ENCODE measurements around the gene SCIN.

The SCIN gene

GRCh38 chr7:12564996-12565764 lies 5.3 kb upstream of the SCIN start:
- DNase-seq: peak in 5 of 42 donors; percentile 21 to 58 (median 39)
- intact Hi-C loops (cut with DNase I): no loop called here

DNA sequence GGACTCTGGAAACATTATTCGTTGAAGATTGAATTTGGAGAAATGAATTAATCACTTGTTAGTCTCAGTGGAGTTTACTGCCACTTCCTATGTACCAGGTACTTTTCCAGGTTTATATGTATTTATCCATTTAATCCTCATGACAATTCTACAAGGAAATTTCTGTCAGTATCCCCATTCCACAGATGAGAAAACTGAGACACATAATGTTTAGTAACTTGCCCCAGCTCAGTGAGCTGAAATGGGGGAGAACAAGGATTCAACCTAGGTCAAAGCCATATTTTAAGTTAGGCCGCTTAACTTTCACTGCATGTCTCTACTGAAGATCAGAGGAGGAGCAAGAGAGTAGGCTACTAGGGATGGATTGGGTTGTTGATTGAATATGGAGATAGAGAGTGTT lies 4.6 kb upstream of the SCIN start:
- intact Hi-C loops (cut with DNase I): no loop called here
- no peak for DNase-seq

- intact Hi-C loops (cut with DNase I): no loop called here
- no peak for DNase-seq
These were observed 3.5 kb upstream of the SCIN start for GRCh38 chr7:12567015-12567414.

GRCh38 chr7:12569673-12570072 lies 847 bp upstream of the SCIN start:
- intact Hi-C loops (cut with DNase I): no loop called here
- no peak for DNase-seq

DNA sequence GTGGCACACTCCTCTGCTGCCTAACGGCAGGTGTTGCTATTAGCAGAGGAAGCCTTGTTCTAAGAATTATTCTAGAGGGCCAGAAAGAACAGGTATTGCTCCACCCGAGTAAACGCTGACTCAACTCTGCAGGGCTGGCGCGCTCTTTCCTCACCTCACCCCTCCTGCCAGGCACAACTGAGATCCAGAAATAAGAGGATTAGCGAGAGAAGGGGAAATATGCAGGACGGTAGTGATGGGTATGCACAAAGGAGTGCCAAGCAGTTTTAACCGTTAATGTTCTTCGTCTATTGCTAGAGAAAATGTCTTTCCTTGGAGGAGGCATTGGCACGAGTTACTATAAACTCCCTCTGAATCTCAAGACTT lies 369 bp upstream of the SCIN start:
- intact Hi-C loops (cut with DNase I): no loop called here
- DNase-seq: peak in 40 of 42 donors; percentile 13 to 82 (median 52)

GRCh38 chr7:12571691-12572090 lies 1.2 kb downstream of the SCIN start:
- intact Hi-C loops (cut with DNase I): no loop called here
- no peak for DNase-seq

DNA sequence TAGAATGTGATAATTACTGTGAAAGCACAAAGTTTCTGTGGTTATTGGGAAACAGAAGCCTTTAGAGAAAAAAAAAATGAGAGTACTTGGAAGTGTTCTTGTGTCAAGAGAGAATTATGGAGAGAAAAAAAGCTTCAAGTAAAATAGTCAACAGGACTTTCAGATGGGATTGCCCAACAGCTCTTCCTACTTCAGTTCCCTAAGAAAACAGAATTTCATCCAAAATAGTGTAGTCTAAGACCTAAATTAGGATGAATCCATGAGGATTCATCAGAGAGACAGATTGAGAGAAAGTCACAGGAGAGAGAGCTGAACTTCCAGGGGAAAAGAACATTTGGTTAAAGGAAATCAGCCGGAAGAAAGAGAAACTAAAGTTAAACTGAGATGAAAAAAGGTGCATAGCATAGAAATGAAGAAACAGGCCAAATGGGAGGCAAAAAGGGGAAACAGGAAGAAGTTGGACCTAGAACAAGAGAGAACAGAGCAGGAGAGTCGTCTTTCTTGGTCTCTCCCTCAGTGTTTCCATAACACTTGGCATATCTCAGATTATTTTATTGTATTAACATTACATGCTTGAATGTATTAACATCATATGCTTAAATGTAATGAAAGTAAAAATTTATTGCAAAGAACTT lies 2.5 kb downstream of the SCIN start:
- DNase-seq: no peak
- intact Hi-C loops (cut with DNase I): no loop called here

DNA sequence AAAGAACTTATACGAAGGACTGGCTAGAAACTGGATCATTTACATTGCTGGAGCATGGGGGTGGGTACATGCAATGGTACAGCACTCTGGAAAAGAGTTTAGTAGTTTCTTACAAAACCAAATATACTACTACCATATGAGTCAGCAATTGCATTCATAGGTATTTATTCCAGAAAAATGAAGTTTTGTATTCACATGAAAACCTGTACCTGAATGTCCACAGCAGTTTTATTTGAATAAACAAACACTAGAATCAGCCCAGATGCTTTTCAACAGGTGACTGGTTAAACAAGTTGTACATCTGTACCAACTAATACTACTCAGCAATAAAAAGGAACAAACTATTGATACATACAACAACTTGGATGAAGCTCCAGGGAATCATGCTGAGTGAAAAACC lies 3.4 kb downstream of the SCIN start:
- intact Hi-C loops (cut with DNase I): no loop called here
- no peak for DNase-seq

GRCh38 chr7:12578930-12579640 lies 8.6 kb downstream of the SCIN start:
- intact Hi-C loops (cut with DNase I): no loop called here
- no peak for DNase-seq

- intact Hi-C loops (cut with DNase I): no loop called here
- no peak for DNase-seq
These were observed 11.4 kb downstream of the SCIN start for GRCh38 chr7:12581897-12582296.

GRCh38 chr7:12582362-12582761 lies 11.8 kb downstream of the SCIN start:
- DNase-seq: no peak
- intact Hi-C loops (cut with DNase I): no loop called here

DNA sequence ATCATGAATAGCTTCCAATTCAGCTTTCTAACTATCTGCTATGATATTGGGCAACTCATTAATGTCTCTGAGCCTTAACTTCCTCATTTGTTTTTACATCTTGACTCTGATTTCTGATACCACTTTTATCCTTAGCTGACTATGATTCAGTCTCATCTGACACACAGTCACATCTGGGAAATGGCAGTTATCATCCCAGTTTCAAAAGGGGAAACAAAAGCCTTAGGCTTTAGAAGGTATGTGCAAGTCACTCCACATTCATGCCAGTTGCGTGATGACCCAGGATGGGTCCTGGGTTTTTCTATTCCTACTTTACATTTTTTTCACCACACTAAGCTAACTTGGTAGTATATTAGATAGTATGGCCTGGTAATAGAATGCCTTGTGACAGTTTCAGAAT lies 12.7 kb downstream of the SCIN start:
- DNase-seq: no peak
- intact Hi-C loops (cut with DNase I): no loop called here

- intact Hi-C loops (cut with DNase I): no loop called here
- no peak for DNase-seq
These were observed 13.4 kb downstream of the SCIN start for GRCh38 chr7:12583922-12584321.

DNA sequence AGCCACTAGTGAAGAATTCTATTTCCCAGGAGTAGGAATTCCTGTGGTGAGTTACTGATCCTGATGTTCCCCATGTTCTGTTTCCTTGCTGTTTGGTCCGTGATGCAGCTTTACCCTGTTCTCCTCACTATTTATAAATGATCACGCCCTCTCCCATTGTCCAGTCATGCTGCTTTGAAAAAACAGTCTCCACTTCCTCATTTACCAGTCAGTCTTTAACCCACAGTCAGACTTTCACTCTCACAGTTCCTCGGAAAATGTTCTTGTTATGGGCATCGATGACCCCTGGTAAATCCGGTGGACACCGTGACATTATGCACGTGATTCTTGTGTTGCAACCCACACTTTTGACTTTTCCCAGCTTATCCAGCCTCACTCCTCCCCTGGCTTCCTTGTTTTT lies 14.4 kb downstream of the SCIN start:
- intact Hi-C loops (cut with DNase I): no loop called here

GRCh38 chr7:12586271-12586670 lies 15.8 kb downstream of the SCIN start:
- no peak for DNase-seq
- intact Hi-C loops (cut with DNase I): no loop called here

More for the DNA sequence above, 14.4 kb downstream of the SCIN start:
- peak in 17 of 42 donors; percentile 13 to 58 (median 26) for DNase-seq

- no peak for DNase-seq
- intact Hi-C loops (cut with DNase I): no loop called here
These were observed 17.9 kb downstream of the SCIN start for GRCh38 chr7:12588259-12588904.

- intact Hi-C loops (cut with DNase I): no loop called here
- DNase-seq: no peak
These were observed 20.0 kb downstream of the SCIN start for GRCh38 chr7:12590559-12590958.

DNA sequence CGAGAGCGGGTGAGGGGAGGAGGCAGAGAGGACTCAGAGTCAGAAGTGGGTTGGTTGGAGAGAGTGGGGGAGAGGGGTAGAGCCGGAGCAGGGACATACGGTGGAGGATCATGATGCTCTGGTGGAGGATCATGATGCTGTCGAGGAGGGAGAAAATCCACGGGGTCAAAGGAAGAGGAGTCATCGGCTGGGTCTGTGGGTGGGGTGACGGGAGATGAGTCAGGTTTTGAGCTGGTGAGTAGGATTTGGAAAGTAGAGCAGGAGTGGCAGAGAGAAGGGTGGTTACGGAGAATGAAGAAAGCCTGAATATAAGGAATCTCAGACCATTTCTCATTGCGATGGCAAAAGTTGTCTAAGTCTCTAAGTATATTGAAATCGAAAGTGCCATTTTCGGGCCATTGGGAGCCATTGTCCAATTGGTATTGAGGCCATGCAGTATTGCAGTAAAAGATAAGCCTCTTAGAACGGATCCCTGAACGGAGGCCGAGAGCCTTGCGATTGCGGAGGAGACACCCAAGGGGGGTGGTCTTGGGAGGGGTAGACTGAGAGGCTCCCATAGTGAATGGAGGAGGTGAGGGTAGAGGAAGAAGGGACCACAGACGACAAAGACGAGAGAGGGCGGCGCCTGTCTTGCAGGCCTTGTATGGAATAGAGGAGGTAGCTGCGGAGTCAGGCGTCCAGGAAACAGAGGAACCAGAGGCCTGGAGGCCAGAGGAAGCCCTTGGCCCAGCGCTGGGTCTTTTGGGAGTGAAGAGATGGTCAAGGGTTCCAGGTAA lies 23.8 kb downstream of the SCIN start:
- intact Hi-C loops (cut with DNase I): no loop called here
- DNase-seq: peak in 38 of 42 donors; percentile 15 to 85 (median 53)

DNA sequence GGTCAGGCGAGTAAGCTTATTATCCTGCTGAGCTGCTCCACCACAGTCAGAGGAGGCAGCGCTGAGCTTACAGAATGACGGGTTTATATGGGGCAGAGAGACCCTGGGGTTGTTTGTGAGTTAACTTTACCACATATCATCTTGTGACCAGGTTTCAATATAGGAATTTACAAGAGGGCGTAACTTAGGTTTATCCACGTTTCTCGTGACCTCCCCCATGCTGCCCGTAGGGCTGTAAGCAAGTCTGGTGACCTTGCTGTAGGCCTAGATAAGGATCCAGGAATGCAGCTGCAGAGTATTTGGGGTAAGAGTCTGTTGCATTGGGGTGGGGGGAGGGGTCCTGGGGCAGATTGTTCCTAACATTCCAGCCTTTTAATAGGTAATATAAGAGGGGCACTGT lies 24.6 kb downstream of the SCIN start:
- intact Hi-C loops (cut with DNase I): no loop called here

More for the DNA sequence above, 24.6 kb downstream of the SCIN start:
- DNase-seq: no peak

Measured in head of caudate nucleus (tissue), 42 donors.